ENCODE results near the gene SORBS2. TPM values are rescaled to one million over a fixed set of nuclear protein-coding genes. Genes with fewer than 3 reads are reported as not detected.

Gene SORBS2
- total and polyA plus RNA-seq, 2 of the 4 experiments (the other 2 are of a cell fraction) = 0.18 TPM; not detected in 1

GRCh38 chr4:185792384-185793115 is 19.4 kb downstream of the SORBS2 start:
- H4K91ac ChIP-seq (ENCODE audit: insufficient read depth, low read depth, low read length) = no peak overlapping the region
- H4K8ac ChIP-seq (ENCODE audit: low read depth in 2 of 2, low read length in 2 of 2) = no peak overlapping the region
- peaks cover 2% of the 10 kb centered on the region; the same call in 1 of the 2 replicates for H3K27me3 ChIP-seq (ENCODE audit: control insufficient read depth, insufficient read depth, low read length)
- H3K9me3 ChIP-seq (ENCODE audit: control insufficient read depth, insufficient read depth, low read length) = no peaks in the 10 kb centered on the region
- H3K9me1 ChIP-seq (ENCODE audit: insufficient read depth, low read length) = 0 out of 2 replicates have a peak, but pooled peaks cover 3% of the 10 kb centered on the region
- H3K18ac ChIP-seq (ENCODE audit: low read depth, low read length) = peak overlapping the region; percentile 19
- peak overlapping the region; percentile 65; the same call in 1 of the 2 replicates for H3K4ac ChIP-seq (ENCODE audit: low read depth, low read length)
- H2AK5ac ChIP-seq (ENCODE audit: low read depth, low read length) = no peak overlapping the region
- peak overlapping the region; percentile 48; the same call in 1 of the 2 replicates for H2BK20ac ChIP-seq (ENCODE audit: low read depth, low read length)
- peak overlapping the region; percentile 20; the same call in 1 of the 2 replicates for H3K27ac ChIP-seq (ENCODE audit: insufficient read depth, low read length)
- H4K5ac ChIP-seq (ENCODE audit: low read depth, low read length) = no peak overlapping the region
- no peak overlapping the region for H3K56ac ChIP-seq (ENCODE audit: extremely low read depth, insufficient read depth, low read length)
- in situ Hi-C loops (cut with MboI; ENCODE audit: low sequenced_read_pairs) (no loop called here), intact Hi-C loops (cut with micrococcal nuclease) (loop anchor here (2.0 kb wide), 1 partner anchor 46 kb away; no protein-coding TSS in a partner anchor), dilution Hi-C loops (cut with HindIII; ENCODE audit: low sequenced_read_pairs, unreplicated experiment) (no loop called here)
- no peak overlapping the region for H3K23ac ChIP-seq (ENCODE audit: low read depth, low read length)
- ATAC-seq (ENCODE audit: low read depth) = peak; percentile 92
- H2BK5ac ChIP-seq (ENCODE audit: low read depth, low read length, poor library complexity, severe bottlenecking) = peak overlapping the region; percentile 26
- H3K79me1 ChIP-seq (ENCODE audit: low read depth in 1 of 2, low read length in 2 of 2) = no peaks in the 10 kb centered on the region
- no peaks in the 10 kb centered on the region for H4K20me1 ChIP-seq (ENCODE audit: insufficient read depth, low read length)
- no peak overlapping the region for H2AFZ ChIP-seq (replicated peaks; ENCODE audit: low read length, poor library complexity)
- no peak overlapping the region for H2AK9ac ChIP-seq (replicated peaks; ENCODE audit: low read depth, low read length, poor library complexity)
- H2BK120ac ChIP-seq (ENCODE audit: low read depth, low read length) = peak overlapping the region; percentile 66
- H3K4me3 ChIP-seq (ENCODE audit: insufficient read depth, low read depth, low read length) = no peak overlapping the region
- no CpG with 5 or more reads among the region's 11 CpGs for WGBS, 2 experiments (ENCODE audit: extremely low coverage in 2 of 2, insufficient read length in 1 of 2)
- H3K4me1 ChIP-seq (ENCODE audit: control insufficient read depth, insufficient read depth, low read length) = peaks cover 11% of the 10 kb centered on the region
- BruUV-seq (replicated peaks) = no TSS peak
- no peak overlapping the region for H2BK15ac ChIP-seq (ENCODE audit: low read depth, low read length)
- H3K4me2 ChIP-seq (ENCODE audit: low read depth, low read length) = peak overlapping the region; percentile 15; the same call in 1 of the 2 replicates
- H3K9ac ChIP-seq (ENCODE audit: low read depth, low read length) = no peak overlapping the region
- H3K36me3 ChIP-seq (ENCODE audit: control insufficient read depth, insufficient read depth, low read length) = no peaks in the 10 kb centered on the region
- DNase-seq = peak; percentile 96
- ChIA-PET CTCF (interaction anchor here (0.9 kb wide), 1 partner anchor 229 kb away, joined by 3 read pairs; no protein-coding TSS in a partner anchor), POLR2A (ENCODE audit: unreplicated experiment) (no interaction called here)
- no peak for TF ChIP-seq FOS (IDR thresholded peaks at IDR 0.05; ENCODE audit: low read depth, low read length)
- TF ChIP-seq, protein P1, sequence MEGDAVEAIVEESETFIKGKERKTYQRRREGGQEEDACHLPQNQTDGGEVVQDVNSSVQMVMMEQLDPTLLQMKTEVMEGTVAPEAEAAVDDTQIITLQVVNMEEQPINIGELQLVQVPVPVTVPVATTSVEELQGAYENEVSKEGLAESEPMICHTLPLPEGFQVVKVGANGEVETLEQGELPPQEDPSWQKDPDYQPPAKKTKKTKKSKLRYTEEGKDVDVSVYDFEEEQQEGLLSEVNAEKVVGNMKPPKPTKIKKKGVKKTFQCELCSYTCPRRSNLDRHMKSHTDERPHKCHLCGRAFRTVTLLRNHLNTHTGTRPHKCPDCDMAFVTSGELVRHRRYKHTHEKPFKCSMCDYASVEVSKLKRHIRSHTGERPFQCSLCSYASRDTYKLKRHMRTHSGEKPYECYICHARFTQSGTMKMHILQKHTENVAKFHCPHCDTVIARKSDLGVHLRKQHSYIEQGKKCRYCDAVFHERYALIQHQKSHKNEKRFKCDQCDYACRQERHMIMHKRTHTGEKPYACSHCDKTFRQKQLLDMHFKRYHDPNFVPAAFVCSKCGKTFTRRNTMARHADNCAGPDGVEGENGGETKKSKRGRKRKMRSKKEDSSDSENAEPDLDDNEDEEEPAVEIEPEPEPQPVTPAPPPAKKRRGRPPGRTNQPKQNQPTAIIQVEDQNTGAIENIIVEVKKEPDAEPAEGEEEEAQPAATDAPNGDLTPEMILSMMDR (conservative IDR thresholded peaks at IDR 0.05; ENCODE audit: low read depth, low read length) = no peak
- no peak for TF ChIP-seq SMC3 (IDR thresholded peaks at IDR 0.05; ENCODE audit: low read depth, low read length)
- TF ChIP-seq BHLHE40 (IDR thresholded peaks at IDR 0.05; ENCODE audit: low read depth, low read length) = peak; percentile 76
- TF ChIP-seq MAFK (IDR thresholded peaks at IDR 0.05; ENCODE audit: low read depth, low read length) = peak; percentile 50; the same call in 1 of the 2 replicates
- TF ChIP-seq, protein P2, sequence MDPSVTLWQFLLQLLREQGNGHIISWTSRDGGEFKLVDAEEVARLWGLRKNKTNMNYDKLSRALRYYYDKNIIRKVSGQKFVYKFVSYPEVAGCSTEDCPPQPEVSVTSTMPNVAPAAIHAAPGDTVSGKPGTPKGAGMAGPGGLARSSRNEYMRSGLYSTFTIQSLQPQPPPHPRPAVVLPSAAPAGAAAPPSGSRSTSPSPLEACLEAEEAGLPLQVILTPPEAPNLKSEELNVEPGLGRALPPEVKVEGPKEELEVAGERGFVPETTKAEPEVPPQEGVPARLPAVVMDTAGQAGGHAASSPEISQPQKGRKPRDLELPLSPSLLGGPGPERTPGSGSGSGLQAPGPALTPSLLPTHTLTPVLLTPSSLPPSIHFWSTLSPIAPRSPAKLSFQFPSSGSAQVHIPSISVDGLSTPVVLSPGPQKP (IDR thresholded peaks at IDR 0.05; ENCODE audit: borderline replicate concordance, low read depth, low read length) = no peak
- H3K14ac ChIP-seq (replicated peaks; ENCODE audit: low read depth, low read length) = no peak overlapping the region

Data from IMR-90 (cell line).